B cell (primary cell): Measurements from ENCODE around the gene RAD21L1. TPM values are rescaled to one million over a fixed set of nuclear protein-coding genes. Genes with fewer than 3 reads are reported as not detected.

Source experiments
- ATAC-seq: fragments of 200-7000 bp; cut with Tn5 transposase; one replicate; pipeline ENCODE4 v1.10.0; 2021; ENCODE audit warnings: low read depth, mild to moderate bottlenecking, moderate number of reproducible peaks, moderate library complexity
- CTCF ChIA-PET: fragments of 350-600 bp; sonication (Branson Sonifier 250); formaldehyde crosslinking; loops from one replicate; lab custom pipeline; 2021; ENCODE audit warnings: antibody characterized with exemption, inconsistent platforms; lab: Charles Lee
- POLR2A ChIA-PET: fragments of 350-600 bp; sonication (Branson Sonifier 250); formaldehyde crosslinking; loops from one replicate; lab custom pipeline; 2021; ENCODE audit warnings: antibody characterized with exemption; lab: Charles Lee
- DNase-seq: peaks from one replicate; pipeline ENCODE4 v3.0.0; 2013
- H2AFZ ChIP-seq: 2 replicates; pipeline ENCODE4 v1.6.1; 2012; ENCODE audit warnings: mild to moderate bottlenecking, low read depth, low read length; ENCODE audit not compliant: insufficient read depth, poor library complexity, severe bottlenecking
- H3K27ac ChIP-seq, 2 donors: 1 replicate in 1 of 2; 2 replicates in 1 of 2; pipeline ENCODE4 v1.5.1; 2012 to 2013; ENCODE audit warnings: low read length in 2 of 2, mild to moderate bottlenecking in 2 of 2, moderate library complexity in 1 of 2
- H3K27me3 ChIP-seq, 4 experiments: fragments of 200-600 bp in 1 of 4; sonication (generic) in 1 of 4; replicated peaks in 1 of 4; 1 replicate in 2 of 4; 2 replicates in 2 of 4; pipeline versions ENCODE4 v1.6.1 to v1.7.0; 2013 to 2016; ENCODE audit warnings: low read length in 3 of 4, mild to moderate bottlenecking in 2 of 4, mixed read lengths in 1 of 4, moderate library complexity in 1 of 4; ENCODE audit not compliant: insufficient read depth in 4 of 4, control insufficient read depth in 3 of 4; ENCODE audit errors: control extremely low read depth in 1 of 4
- H3K36me3 ChIP-seq, 2 experiments: replicated peaks in 1 of 2; 1 replicate in 1 of 2; 2 replicates in 1 of 2; pipeline versions ENCODE4 v1.6.1 to v1.7.1; 2013; ENCODE audit warnings: low read length in 1 of 2; ENCODE audit not compliant: insufficient read depth in 2 of 2, control insufficient read depth in 1 of 2; ENCODE audit errors: control extremely low read depth in 1 of 2, extremely low read depth in 1 of 2
- H3K4me1 ChIP-seq, 2 donors: fragments of 200-600 bp in 1 of 2; sonication (generic) in 1 of 2; 1 replicate in 1 of 2; 2 replicates in 1 of 2; pipeline versions ENCODE4 v1.5.1 to v1.6.1; 2013 to 2017; ENCODE audit warnings: low read length in 2 of 2; ENCODE audit not compliant: control insufficient read depth in 2 of 2, insufficient read depth in 2 of 2
- H3K4me2 ChIP-seq: replicated peaks from 2 replicates; pipeline ENCODE3; 2012; ENCODE audit warnings: mild to moderate bottlenecking, low read depth, low read length; ENCODE audit not compliant: poor library complexity, severe bottlenecking
- H3K4me3 ChIP-seq, 5 experiments: fragments of 200-600 bp in 1 of 5; sonication (generic) in 1 of 5; 1 replicate in 3 of 5; 2 replicates in 2 of 5; pipeline versions ENCODE4 v1.5.1 to v1.7.0; 2011 to 2016; ENCODE audit warnings: low read length in 4 of 5, mild to moderate bottlenecking in 4 of 5, low read depth in 2 of 5, control low read depth in 1 of 5, moderate library complexity in 1 of 5; ENCODE audit not compliant: insufficient read depth in 1 of 5; ENCODE audit errors: control extremely low read depth in 1 of 5, extremely low read depth in 1 of 5
- H3K79me2 ChIP-seq: fragments of 200-600 bp; sonication (generic); one replicate; pipeline ENCODE4 v1.6.0; 2016; ENCODE audit warnings: low read length; ENCODE audit not compliant: control insufficient read depth, insufficient read depth
- H3K9ac ChIP-seq: fragments of 200-600 bp; sonication (generic); 2 replicates; pipeline ENCODE4 v1.6.1; 2017; ENCODE audit warnings: mild to moderate bottlenecking, low read length, moderate library complexity
- H3K9me3 ChIP-seq, 3 donors: one replicate each; pipeline versions ENCODE4 v1.6.1 to v1.7.1; 2013; ENCODE audit warnings: low read length in 2 of 3; ENCODE audit not compliant: control insufficient read depth in 2 of 3, insufficient read depth in 1 of 3; ENCODE audit errors: control extremely low read depth in 1 of 3
- H4K20me1 ChIP-seq: 2 replicates; pipeline ENCODE4 v1.6.0; 2012; ENCODE audit warnings: mild to moderate bottlenecking, low read length; ENCODE audit not compliant: insufficient read depth, control insufficient read depth, poor library complexity, severe bottlenecking
- H3K27ac Mint-ChIP-seq: one replicate; pipeline ENCODE4 v1.8.0; 2021; ENCODE audit warnings: mixed read lengths
- H3K27me3 Mint-ChIP-seq: one replicate; pipeline ENCODE4 v1.8.0; 2021; ENCODE audit warnings: mixed read lengths
- H3K4me1 Mint-ChIP-seq: one replicate; pipeline ENCODE4 v1.8.0; 2021; ENCODE audit warnings: mixed read lengths
- H3K4me3 Mint-ChIP-seq: one replicate; pipeline ENCODE4 v1.8.0; 2021; ENCODE audit warnings: mixed read lengths
- H3K9me3 Mint-ChIP-seq: one replicate; pipeline ENCODE4 v1.8.0; 2022; ENCODE audit warnings: mixed read lengths; ENCODE audit not compliant: insufficient read depth
- EZH2 ChIP-seq: IDR thresholded peaks from 2 replicates; pipeline ENCODE4 v1.6.1; 2012; ENCODE audit warnings: borderline replicate concordance, low read depth, mild to moderate bottlenecking, moderate library complexity, low read length; ENCODE audit not compliant: insufficient read depth, poor library complexity, severe bottlenecking
- WGBS: methylation state at CpG from one replicate; pipeline ENCODE4 v1.1.5; 2013; ENCODE audit warnings: missing lambda C conversion rate; ENCODE audit not compliant: insufficient coverage; 5-methylcytosine and 5-hydroxymethylcytosine counted together
- intact Hi-C: fragments of 100-400 bp; cut with micrococcal nuclease; formaldehyde crosslinking; loops from one replicate; pipeline ENCODE4 v1.10.0; 2022
- polyA plus RNA-seq: library from polyadenylated mRNA; depleted of rRNA; stranded (reverse); fragments of >200 nt; gene quantifications from 2 replicates; pipeline ENCODE4 v1.2.3, GENCODE V29; 2012
- total RNA-seq, 2 donors: library from RNA; stranded (reverse); fragments of 120-200 nt in 1 of 2; gene quantifications; 1 replicate in 1 of 2; 2 replicates in 1 of 2; pipeline versions ENCODE4 v1.2.3 to v1.2.4, GENCODE V29; 2013 to 2022
- TF ChIP-seq, protein P1 (sequence below): fragments of 200-600 bp; IDR thresholded peaks from one replicate; pipeline ENCODE4 v1.8.0; 2022; ENCODE audit warnings: antibody characterized with exemption, mild to moderate bottlenecking

RAD21L1 gene
- total and polyA plus RNA-seq, 2 donors (not counting 1 experiment from before 2014, with no cell fraction given) = not detected

DNA sequence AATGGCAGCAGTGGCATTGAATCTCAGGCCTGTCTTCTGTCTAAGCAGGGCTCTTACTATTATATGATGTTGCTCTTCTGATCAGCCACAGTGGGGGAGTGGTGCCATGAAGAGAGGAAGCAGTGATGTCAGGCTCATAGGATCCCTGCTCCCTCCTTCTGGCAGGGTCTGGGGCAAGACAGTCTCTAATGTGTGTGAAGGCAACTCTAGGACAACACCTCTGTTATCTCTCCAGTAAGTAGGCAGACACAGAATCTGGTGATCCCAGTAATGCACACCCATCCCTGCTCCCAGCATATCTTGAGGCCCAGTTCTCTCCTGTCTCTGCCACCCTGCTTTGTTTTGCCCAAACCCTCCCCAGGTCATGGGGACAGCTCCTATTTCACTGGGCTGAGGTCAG, 13.8 kb upstream of the RAD21L1 start:
- no peak overlapping the region for H3K27ac Mint-ChIP-seq
- H3K9me3 Mint-ChIP-seq = no peaks in the 10 kb centered on the region
- TF ChIP-seq EZH2 = no peak
- TF ChIP-seq, protein P1, sequence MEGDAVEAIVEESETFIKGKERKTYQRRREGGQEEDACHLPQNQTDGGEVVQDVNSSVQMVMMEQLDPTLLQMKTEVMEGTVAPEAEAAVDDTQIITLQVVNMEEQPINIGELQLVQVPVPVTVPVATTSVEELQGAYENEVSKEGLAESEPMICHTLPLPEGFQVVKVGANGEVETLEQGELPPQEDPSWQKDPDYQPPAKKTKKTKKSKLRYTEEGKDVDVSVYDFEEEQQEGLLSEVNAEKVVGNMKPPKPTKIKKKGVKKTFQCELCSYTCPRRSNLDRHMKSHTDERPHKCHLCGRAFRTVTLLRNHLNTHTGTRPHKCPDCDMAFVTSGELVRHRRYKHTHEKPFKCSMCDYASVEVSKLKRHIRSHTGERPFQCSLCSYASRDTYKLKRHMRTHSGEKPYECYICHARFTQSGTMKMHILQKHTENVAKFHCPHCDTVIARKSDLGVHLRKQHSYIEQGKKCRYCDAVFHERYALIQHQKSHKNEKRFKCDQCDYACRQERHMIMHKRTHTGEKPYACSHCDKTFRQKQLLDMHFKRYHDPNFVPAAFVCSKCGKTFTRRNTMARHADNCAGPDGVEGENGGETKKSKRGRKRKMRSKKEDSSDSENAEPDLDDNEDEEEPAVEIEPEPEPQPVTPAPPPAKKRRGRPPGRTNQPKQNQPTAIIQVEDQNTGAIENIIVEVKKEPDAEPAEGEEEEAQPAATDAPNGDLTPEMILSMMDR = no peak
- DNase-seq (no peak), ATAC-seq (no peak)
- Histone ChIP-seq H3K27me3 (peaks cover 0 to 15% (median 11%) of the 10 kb centered on the region in 4 experiments), H3K27ac (no peak overlapping the region), H4K20me1 (no peaks in the 10 kb centered on the region), H3K4me3 (no peak overlapping the region), H3K4me2 (no peak overlapping the region), H3K9me3 (no peaks in the 10 kb centered on the region), H3K4me1 (peaks cover 0 to 3% of the 10 kb centered on the region in 2 donors), H3K36me3 (no peaks in the 10 kb centered on the region), H3K9ac (no peak overlapping the region), H2AFZ (no peak overlapping the region), H3K79me2 (no peaks in the 10 kb centered on the region)
- H3K4me3 Mint-ChIP-seq = no peak overlapping the region
- peaks cover 46% of the 10 kb centered on the region for H3K27me3 Mint-ChIP-seq
- CTCF ChIA-PET = interaction anchor here (0.9 to 2.5 kb wide), 5 partner anchors 12 to 254 kb away, joined by 3 to 8 read pairs (median 4); no protein-coding TSS in a partner anchor
- H3K4me1 Mint-ChIP-seq = peaks cover 3% of the 10 kb centered on the region
- intact Hi-C loops = loop anchor here (5.0 kb wide), 1 partner anchor 255 kb away; no protein-coding TSS in a partner anchor
- POLR2A ChIA-PET = no interaction called here

DNA sequence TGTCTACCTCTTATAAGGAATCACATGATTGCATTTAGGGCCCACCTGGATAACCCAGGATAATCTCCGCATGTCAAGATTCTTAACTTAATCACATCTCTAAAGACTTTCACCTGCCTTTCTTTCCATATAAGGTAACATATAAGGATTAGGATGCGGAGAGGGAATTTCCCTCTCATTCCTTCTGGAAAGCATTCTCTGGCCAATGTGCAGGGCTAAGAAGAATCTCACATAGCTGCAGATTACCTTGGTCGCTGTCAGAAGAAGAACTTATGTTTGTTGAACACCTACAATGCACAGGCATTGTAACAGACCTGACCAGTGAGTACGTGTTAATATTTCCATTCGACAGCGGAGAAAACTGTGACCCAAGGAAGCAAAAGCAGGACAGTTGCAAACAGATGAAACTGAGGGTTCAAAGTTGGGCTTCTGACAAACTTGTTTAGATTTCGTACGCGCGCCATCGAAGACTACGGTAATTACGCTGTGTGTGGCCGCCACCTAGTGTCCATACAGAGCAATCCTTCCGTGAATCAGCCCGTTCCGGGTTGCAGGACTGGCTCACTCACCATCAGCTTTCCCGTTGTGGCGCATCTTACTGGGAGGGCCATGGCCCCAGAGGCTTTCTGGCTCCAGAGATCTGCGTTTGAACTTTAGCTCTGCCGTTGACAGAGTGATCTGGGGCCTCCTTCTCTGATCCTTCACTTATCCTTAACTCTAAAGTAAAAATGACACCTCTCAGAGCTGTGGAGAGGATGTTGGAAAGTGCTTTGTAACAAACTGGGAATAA, 13.0 kb upstream of the RAD21L1 start:
- H3K27me3 ChIP-seq = peaks cover 0 to 15% (median 11%) of the 10 kb centered on the region in 4 experiments
- POLR2A ChIA-PET = no interaction called here
- Mint-ChIP-seq H3K27ac (no peak overlapping the region), H3K27me3 (peaks cover 46% of the 10 kb centered on the region), H3K4me3 (peak overlapping the region; percentile 18), H3K4me1 (peaks cover 3% of the 10 kb centered on the region), H3K9me3 (no peaks in the 10 kb centered on the region)
- peak overlapping the region; percentile 48 for H3K4me2 ChIP-seq
- intact Hi-C loops = loop anchor here (5.0 kb wide), 1 partner anchor 256 kb away; no protein-coding TSS in a partner anchor
- ATAC-seq = peak; percentile 83
- no peaks in the 10 kb centered on the region for H4K20me1 ChIP-seq
- no peaks in the 10 kb centered on the region for H3K79me2 ChIP-seq
- H3K36me3 ChIP-seq = no peaks in the 10 kb centered on the region
- H3K9me3 ChIP-seq = no peaks in the 10 kb centered on the region
- H3K9ac ChIP-seq = no peak overlapping the region
- no peak overlapping the region for H3K27ac ChIP-seq
- peak; percentile 72 for DNase-seq
- 9% methylated on average over 18 of the region's 21 CpGs for WGBS
- CTCF ChIA-PET = interaction anchor here (0.9 to 2.5 kb wide), 10 partner anchors 12 to 397 kb away, joined by 3 to 10 read pairs (median 4); no protein-coding TSS in a partner anchor
- peaks cover 0 to 3% of the 10 kb centered on the region in 2 donors for H3K4me1 ChIP-seq
- TF ChIP-seq, protein P1 = peak; percentile 88
- TF ChIP-seq EZH2 = no peak
- peak overlapping the region; percentile 64 for H2AFZ ChIP-seq
- no peak overlapping the region for H3K4me3 ChIP-seq
